MM.1S (cell line): ENCODE measurements around the gene SIPA1L2.

Source experiments
- CTCF ChIP-seq: fragments of 300-600 bp; sonication (generic); IDR thresholded peaks from 2 replicates; pipeline ENCODE4 v1.5.1; 2016; ENCODE audit warnings: antibody characterized with exemption, low read length, mixed read lengths
- EZH2 ChIP-seq: fragments of 300-600 bp; sonication (generic); optimal IDR thresholded peaks from 2 replicates; pipeline ENCODE3; 2017; ENCODE audit warnings: low read depth, mild to moderate bottlenecking, antibody characterized with exemption, low read length, mixed read lengths
- EZH2phosphoT487 ChIP-seq: fragments of 300-600 bp; sonication (generic); IDR thresholded peaks from 2 replicates; pipeline ENCODE4 v1.6.1; 2018; ENCODE audit warnings: antibody characterized with exemption, low read length

- TF ChIP-seq CTCF (no peak), EZH2 (no peak), EZH2phosphoT487 (no peak)
Observed at GRCh38 chr1:232599178-232600041, 30.5 kb downstream of the SIPA1L2 start.
